Measurements from ENCODE around the gene LIG3.
A peak's percentile ranks its signal among the peaks of the same experiment; 100 is the strongest.
"Not testable (repeated sequence)": the region's sequence is repeated elsewhere in the genome, so short reads cannot be mapped to it uniquely, and the experiment has no call there.

The LIG3 gene

DNA sequence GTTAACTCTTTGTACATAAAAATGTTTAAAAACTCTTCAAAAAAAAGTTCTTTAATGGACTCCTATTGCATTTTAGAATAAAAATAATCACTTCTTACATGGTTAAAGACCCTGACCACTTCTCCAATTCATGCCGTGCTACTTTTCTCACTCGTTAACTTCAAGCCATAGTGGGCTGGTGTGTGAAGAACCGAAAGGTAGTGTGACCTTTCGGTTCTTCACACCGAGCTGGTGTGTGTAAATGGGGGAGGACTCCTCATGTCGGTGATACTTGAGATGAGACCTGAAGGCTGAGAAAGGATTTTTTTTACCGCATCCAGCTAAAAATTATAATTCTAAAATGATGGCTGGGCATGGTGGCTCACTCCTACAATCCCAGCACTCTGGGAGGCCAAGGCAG, 61.1 kb downstream of the LIG3 start:
- DNase-seq (ENCODE audit: low read depth in 2 of 2): no peak

DNA sequence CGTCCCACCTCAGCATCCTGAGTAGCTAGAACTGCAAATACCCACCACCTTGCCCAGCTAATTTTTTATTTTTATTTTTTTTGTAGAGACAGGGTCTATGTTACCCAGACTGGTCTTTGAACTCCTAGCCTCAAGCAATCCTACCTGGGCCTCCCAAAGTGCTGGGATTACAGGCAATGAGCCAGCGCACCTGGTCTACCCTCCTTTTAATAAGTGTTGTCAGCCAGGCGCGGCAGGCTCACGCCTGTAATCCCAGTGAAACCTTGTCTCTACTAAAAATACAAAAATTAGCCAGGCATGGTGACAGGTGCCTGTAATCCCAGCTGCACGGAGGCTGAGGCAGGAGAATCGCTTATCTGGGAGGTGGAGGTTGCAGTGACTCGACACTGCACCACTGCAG, 63.9 kb downstream of the LIG3 start:
- DNase-seq (ENCODE audit: low read depth in 2 of 2): no peak

- DNase-seq (ENCODE audit: low read depth in 2 of 2): not testable (repeated sequence)
These were observed 65.2 kb downstream of the LIG3 start for GRCh38 chr17:35045458-35045979.

DNA sequence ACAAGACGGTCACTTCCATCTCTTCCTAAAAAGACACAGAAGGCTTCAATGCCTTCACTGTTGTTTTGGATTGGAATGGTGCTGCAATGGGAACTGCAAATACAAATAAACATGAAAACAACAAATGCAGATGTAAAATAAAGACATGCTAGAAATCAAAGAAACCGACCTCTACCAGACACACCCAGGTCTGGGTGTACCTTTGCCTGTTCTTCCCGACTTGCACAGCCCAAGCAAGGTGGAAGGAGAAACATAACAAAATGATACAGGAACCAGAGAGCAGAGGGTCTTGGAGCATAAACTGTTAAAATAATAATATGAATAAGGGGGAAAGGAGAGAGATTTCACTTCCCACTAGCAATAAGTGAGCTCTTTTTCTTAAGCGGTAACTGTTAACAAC, 65.9 kb downstream of the LIG3 start:
- DNase-seq (ENCODE audit: low read depth in 2 of 2): no peak

DNA sequence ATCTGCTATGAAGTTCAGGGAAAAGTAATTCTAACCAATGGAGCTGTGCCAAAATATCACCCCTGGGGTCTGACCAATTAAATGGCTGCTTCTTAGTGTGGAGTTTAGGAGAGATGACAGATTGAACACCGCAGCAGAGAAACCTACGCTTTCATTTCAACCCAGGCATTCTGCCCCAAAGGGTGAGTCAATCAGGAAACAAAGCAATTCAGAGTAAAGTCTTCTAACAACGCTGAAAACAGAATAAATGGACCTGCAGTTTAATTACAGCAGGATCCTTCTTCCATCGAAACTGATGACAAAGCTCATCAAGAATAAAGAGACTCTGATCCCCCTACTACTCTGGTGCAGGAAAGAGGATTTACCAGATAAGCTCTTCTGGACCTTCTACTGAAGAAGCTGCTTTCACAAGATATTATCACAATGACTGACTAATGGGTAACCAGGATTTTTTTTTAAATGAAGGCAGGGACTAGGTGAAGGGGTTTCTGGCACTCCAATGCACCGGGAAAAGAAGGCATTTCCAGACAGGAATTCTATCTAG, 66.5 kb downstream of the LIG3 start:
- peak; percentile 30 to 51 for DNase-seq (ENCODE audit: low read depth in 2 of 2)

GRCh38 chr17:35048685-35049379, 68.5 kb downstream of the LIG3 start:
- DNase-seq (ENCODE audit: low read depth in 2 of 2): no peak

GRCh38 chr17:35050170-35050569, 69.9 kb downstream of the LIG3 start:
- DNase-seq (ENCODE audit: low read depth in 2 of 2): no peak

- DNase-seq (ENCODE audit: low read depth in 2 of 2): no peak
These were observed 70.9 kb downstream of the LIG3 start for GRCh38 chr17:35051183-35051578.

- DNase-seq (ENCODE audit: low read depth in 2 of 2): no peak
These were observed 71.4 kb downstream of the LIG3 start for GRCh38 chr17:35051579-35052240.

- DNase-seq (ENCODE audit: low read depth in 2 of 2): no peak
These were observed 71.9 kb downstream of the LIG3 start for GRCh38 chr17:35052241-35052610.

GRCh38 chr17:35052780-35053179, 72.5 kb downstream of the LIG3 start:
- DNase-seq (ENCODE audit: low read depth in 2 of 2): no peak

GRCh38 chr17:35053204-35053603, 72.9 kb downstream of the LIG3 start:
- no peak for DNase-seq (ENCODE audit: low read depth in 2 of 2)

DNA sequence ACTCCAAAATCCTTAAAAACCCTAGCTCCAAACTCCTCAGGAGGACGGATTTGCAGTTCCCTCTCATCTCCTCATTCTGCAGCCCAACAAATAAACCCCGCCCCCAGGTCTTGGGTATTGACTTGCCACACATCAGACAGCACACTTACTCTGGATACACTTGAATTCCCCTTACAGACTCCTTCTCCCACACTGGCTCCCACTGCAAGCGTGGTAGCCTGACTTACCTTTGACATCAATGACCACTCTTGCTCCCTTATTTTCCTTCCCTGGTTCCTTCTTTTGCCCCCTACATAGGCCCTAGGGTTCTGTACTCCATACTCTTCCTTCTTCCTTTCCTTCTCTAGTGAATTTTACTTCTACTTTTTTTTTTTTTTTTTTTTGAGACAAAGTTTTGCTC, 75.7 kb downstream of the LIG3 start:
- no peak for DNase-seq (ENCODE audit: low read depth in 2 of 2)

DNA sequence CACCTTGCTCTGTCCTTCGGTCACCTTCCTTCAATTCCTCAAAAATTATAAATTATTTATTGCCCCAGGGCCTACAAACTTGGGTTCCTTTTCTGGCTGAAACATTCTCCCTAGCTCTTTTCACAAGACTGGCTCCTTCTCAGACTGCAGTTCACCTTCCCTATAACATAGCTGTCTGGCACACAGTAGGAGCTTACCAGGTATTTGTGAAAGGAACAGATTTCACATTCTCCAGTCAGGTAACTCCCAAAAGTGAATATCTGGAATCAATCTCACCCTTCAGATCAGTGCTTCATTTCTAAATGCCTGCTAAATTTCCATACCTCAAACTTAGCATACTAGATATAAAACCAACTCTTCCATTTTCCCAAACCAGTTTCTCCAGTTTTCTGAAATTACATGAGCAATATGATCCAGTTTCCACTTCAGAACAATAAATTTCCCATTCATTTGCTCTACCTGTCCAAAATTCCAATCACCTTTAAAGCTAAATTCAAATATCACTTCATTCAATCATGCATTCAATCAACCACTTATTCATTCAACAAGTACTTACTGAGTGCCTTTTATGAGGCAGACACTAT, 77.1 kb downstream of the LIG3 start:
- DNase-seq (ENCODE audit: low read depth in 2 of 2): no peak
